ENCODE results near the gene ODAD2.
A peak's percentile ranks its signal among the peaks of the same experiment; 100 is the strongest.
"Not testable (repeated sequence)": the region's sequence is repeated elsewhere in the genome, so short reads cannot be mapped to it uniquely, and the experiment has no call there.

Gene ODAD2

DNA sequence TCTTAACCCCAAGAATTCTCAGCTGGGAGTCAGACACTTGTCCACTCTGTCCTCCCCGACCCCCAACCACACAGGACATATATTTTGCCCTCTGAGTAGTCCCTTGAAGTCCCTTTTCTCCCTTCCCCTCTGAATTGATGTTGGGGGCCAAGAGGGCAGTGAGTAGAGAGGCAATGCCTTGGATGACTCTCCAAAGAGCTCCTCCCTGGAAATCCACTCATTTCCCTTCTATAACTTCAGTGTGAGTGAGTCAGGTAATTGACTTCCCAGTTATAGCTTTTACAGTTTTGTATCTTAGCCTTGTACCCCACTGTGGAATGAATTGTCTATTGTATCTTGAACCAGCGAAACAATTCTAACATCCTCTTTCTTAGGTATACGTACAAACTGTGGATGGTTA lies 9.2 kb upstream of the ODAD2 start:
- no peak overlapping the region for H3K4me3 ChIP-seq (ENCODE audit: low read depth, low read length)
- no peak overlapping the region for H3K27ac ChIP-seq
- H3K9me3 ChIP-seq (ENCODE audit: severe bottlenecking): no peaks in the 10 kb centered on the region
- H3K27me3 ChIP-seq (ENCODE audit: insufficient read depth, low read depth, severe bottlenecking): no peaks in the 10 kb centered on the region
- no peak for DNase-seq
- TF ChIP-seq, protein P1, sequence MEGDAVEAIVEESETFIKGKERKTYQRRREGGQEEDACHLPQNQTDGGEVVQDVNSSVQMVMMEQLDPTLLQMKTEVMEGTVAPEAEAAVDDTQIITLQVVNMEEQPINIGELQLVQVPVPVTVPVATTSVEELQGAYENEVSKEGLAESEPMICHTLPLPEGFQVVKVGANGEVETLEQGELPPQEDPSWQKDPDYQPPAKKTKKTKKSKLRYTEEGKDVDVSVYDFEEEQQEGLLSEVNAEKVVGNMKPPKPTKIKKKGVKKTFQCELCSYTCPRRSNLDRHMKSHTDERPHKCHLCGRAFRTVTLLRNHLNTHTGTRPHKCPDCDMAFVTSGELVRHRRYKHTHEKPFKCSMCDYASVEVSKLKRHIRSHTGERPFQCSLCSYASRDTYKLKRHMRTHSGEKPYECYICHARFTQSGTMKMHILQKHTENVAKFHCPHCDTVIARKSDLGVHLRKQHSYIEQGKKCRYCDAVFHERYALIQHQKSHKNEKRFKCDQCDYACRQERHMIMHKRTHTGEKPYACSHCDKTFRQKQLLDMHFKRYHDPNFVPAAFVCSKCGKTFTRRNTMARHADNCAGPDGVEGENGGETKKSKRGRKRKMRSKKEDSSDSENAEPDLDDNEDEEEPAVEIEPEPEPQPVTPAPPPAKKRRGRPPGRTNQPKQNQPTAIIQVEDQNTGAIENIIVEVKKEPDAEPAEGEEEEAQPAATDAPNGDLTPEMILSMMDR (IDR thresholded peaks at IDR 0.05; ENCODE audit: low read depth, low read length): no peak
- no peaks in the 10 kb centered on the region for H3K36me3 ChIP-seq

DNA sequence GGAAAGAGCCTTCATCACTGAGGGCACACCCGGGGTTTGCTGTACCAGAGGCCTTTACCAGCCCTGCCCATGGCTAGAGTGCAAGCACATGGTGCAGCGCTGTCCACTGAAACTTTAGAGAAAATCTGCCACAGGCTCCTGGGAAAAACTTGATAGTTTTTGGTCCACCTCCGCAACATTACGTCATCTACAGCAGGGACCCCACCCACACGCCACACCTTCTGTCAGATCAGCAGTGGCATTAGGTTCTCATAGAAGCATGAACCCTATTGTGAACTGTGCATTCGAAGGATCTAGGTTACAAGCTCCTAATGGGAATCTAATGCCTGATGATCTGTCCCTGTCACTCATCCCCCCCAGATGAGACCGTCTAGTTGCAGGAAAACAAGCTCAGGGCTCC lies 2.5 kb upstream of the ODAD2 start:
- DNase-seq: no peak
- TF ChIP-seq, protein P1 (IDR thresholded peaks at IDR 0.05; ENCODE audit: low read depth, low read length): no peak
- Histone ChIP-seq H3K4me3 (ENCODE audit: low read depth, low read length) (no peak overlapping the region), H3K27ac (no peak overlapping the region), H3K27me3 (ENCODE audit: insufficient read depth, low read depth, severe bottlenecking) (no peaks in the 10 kb centered on the region), H3K9me3 (ENCODE audit: severe bottlenecking) (no peaks in the 10 kb centered on the region), H3K36me3 (no peaks in the 10 kb centered on the region)

DNA sequence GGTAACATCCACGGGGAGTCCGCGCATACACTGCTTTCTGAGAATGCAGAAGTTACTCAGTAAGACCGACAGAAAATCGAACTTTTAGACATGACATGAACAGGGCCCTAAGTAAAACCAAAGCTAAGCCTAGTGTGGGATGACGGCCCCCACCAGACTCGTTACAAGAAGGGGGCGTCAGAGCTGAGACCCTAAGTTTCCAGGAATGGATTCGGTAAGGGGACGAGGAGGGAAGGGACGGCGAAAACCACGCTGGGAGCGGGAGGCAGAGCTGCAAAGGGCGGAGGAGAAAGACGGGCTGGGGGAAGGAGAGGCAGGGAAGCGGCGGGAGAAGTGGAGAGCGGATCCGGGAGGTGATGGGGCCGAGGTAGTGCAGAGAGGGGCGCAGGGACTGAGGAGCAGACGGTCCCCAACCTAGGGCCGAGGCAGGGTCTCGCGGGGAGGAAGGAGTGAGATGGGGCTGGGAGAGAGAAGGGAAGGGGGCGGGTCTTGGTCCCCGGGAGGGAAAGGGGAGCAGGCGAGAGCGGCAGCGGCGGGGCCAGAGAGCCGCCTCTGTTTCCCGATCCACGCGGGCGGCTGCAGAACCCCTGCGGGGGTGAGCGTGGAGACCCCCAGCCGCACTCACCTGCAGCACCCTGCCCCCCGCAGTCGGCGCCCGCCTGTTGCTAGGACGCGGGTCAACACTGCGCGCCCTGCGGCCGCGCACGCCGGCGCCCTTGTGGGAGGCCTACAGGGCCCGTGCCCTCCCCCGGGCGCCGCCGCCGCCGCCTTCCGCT lies 513 bp downstream of the ODAD2 start:
- no peaks in the 10 kb centered on the region for H3K36me3 ChIP-seq
- H3K27me3 ChIP-seq (ENCODE audit: insufficient read depth, low read depth, severe bottlenecking): no peaks in the 10 kb centered on the region
- no peaks in the 10 kb centered on the region for H3K9me3 ChIP-seq (ENCODE audit: severe bottlenecking)
- H3K27ac ChIP-seq: peak overlapping the region; percentile 25; the same call in 1 of the 2 replicates
- DNase-seq: peak; percentile 46
- TF ChIP-seq, protein P1 (IDR thresholded peaks at IDR 0.05; ENCODE audit: low read depth, low read length): no peak
- peak overlapping the region; percentile 66 for H3K4me3 ChIP-seq (ENCODE audit: low read depth, low read length)

DNA sequence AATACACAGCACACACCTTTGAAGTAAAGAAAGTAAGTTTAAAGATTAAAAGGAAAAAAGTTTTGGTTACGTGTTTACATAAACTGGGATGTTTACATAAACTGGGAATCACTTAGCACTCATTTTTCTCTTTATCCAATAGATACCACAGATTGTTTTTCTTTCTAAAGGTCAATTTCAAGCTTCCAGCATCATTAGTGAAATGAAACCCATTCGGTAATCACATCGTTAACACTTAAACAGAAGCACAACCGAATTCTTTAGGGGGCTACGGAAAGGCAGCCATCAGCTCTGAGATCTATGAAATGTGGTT lies 1.1 kb downstream of the ODAD2 start:
- no peaks in the 10 kb centered on the region for H3K27me3 ChIP-seq (ENCODE audit: insufficient read depth, low read depth, severe bottlenecking)
- no peaks in the 10 kb centered on the region for H3K9me3 ChIP-seq (ENCODE audit: severe bottlenecking)
- DNase-seq: no peak
- no peaks in the 10 kb centered on the region for H3K36me3 ChIP-seq
- H3K4me3 ChIP-seq (ENCODE audit: low read depth, low read length): peak overlapping the region; percentile 66
- TF ChIP-seq, protein P1 (IDR thresholded peaks at IDR 0.05; ENCODE audit: low read depth, low read length): no peak
- H3K27ac ChIP-seq: no peak overlapping the region

DNA sequence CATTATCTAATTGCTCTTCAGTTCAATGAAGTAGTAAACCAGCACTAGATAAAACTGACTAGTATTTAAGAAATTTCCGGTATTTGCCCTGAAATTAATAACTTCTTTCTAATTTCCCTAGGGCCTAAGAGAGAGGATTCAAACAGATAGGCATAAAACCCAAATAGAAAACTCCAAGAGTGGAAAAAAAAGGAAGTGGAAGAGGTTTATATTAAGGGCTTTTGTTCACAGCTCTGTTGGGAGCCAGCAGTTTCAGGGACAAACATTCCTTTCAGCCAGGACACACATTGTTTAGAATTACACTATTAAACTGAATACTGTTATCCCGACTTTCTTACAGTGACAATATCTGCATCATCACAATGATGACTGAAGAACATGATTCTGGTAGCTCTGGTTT lies 3.6 kb downstream of the ODAD2 start:
- Histone ChIP-seq H3K4me3 (ENCODE audit: low read depth, low read length) (no peak overlapping the region), H3K9me3 (ENCODE audit: severe bottlenecking) (no peaks in the 10 kb centered on the region), H3K27me3 (ENCODE audit: insufficient read depth, low read depth, severe bottlenecking) (no peaks in the 10 kb centered on the region), H3K27ac (no peak overlapping the region), H3K36me3 (no peaks in the 10 kb centered on the region)
- TF ChIP-seq, protein P1 (IDR thresholded peaks at IDR 0.05; ENCODE audit: low read depth, low read length): no peak
- DNase-seq: no peak

DNA sequence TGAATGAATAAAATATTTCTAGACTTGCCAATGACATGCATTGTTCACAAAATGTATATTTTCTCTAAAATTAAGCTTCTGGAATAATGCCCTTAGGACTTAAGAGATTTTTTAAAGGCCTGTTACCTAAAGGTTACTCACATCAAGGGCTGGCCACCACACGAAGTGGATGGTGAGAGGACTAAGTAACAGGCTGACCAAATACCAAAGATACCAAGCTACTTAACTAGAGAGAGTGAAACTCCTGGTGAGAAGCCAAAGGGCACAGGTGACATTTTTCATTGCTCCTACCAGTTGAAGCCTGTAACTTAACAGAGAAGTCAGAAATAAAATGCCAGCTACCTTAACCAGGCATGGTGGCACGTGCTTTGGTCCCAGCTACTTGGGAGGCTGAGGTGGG lies 9.5 kb downstream of the ODAD2 start:
- DNase-seq; H3K27ac ChIP-seq; H3K36me3 ChIP-seq; H3K27me3 ChIP-seq (ENCODE audit: insufficient read depth, low read depth, severe bottlenecking); H3K4me3 ChIP-seq (ENCODE audit: low read depth, low read length); H3K9me3 ChIP-seq (ENCODE audit: severe bottlenecking): not testable (repeated sequence)
